Epithelial cell of proximal tubule (primary cell): Measurements from ENCODE around the gene ETV6. TPM values are rescaled to one million over a fixed set of nuclear protein-coding genes. Genes with fewer than 3 reads are reported as not detected.

Experiments used
- DNase-seq: peaks from one replicate; pipeline ENCODE4 v3.0.0-alpha.2; 2011; ENCODE audit warnings: low read depth
- H3K4me3 ChIP-seq: 2 replicates; pipeline ENCODE4 v1.5.1; 2011; ENCODE audit warnings: low read depth, mild to moderate bottlenecking, low read length
- CTCF ChIP-seq: conservative IDR thresholded peaks from 2 replicates; pipeline ENCODE4 v1.5.1; 2012; ENCODE audit warnings: low read depth, mild to moderate bottlenecking, low read length
- total RNA-seq: library from RNA; depleted of rRNA; stranded (reverse); fragments of >200 nt; gene quantifications from 2 replicates; pipeline ENCODE4 v1.2.3, GENCODE V29; 2015

ETV6 gene
- total RNA-seq, 1 donor from 2014 or later: 12.9 TPM

- DNase-seq: no peak
- TF ChIP-seq CTCF: no peak
- H3K4me3 ChIP-seq: no peak overlapping the region
Observed at GRCh38 chr12:11752403-11753149, 103.1 kb downstream of the ETV6 start.

GRCh38 chr12:11753150-11753499 lies 103.7 kb downstream of the ETV6 start:
- no peak for TF ChIP-seq CTCF
- no peak overlapping the region for H3K4me3 ChIP-seq
- no peak for DNase-seq

- DNase-seq: no peak
- H3K4me3 ChIP-seq: no peak overlapping the region
- no peak for TF ChIP-seq CTCF
Observed at GRCh38 chr12:11753826-11754225, 104.4 kb downstream of the ETV6 start.

- DNase-seq: no peak
- H3K4me3 ChIP-seq: no peak overlapping the region
- no peak for TF ChIP-seq CTCF
Observed at GRCh38 chr12:11754256-11754655, 104.8 kb downstream of the ETV6 start.

GRCh38 chr12:11755302-11755930 lies 105.9 kb downstream of the ETV6 start:
- DNase-seq: no peak
- TF ChIP-seq CTCF: no peak
- H3K4me3 ChIP-seq: no peak overlapping the region

GRCh38 chr12:11756022-11756421 lies 106.5 kb downstream of the ETV6 start:
- H3K4me3 ChIP-seq: no peak overlapping the region
- DNase-seq: no peak
- no peak for TF ChIP-seq CTCF

- DNase-seq: no peak
- no peak for TF ChIP-seq CTCF
Observed at GRCh38 chr12:11756523-11756922, 107.0 kb downstream of the ETV6 start.

More at GRCh38 chr12:11756523-11756922, 107.0 kb downstream of the ETV6 start:
- H3K4me3 ChIP-seq: no peak overlapping the region
